Coronary artery (tissue), 2 donors: ENCODE measurements around the gene TRAPPC10.

ENCODE experiments used
- DNase-seq: peaks from one replicate; pipeline ENCODE4 v3.0.0-alpha.2; 2017; ENCODE audit warnings: low spot score
- H3K27ac ChIP-seq, 2 donors: fragments of 200-600 bp; sonication (generic); one replicate each; pipeline ENCODE4 v1.5.1; 2016 to 2019
- H3K4me3 ChIP-seq: fragments of 200-600 bp; sonication (generic); 2 replicates; pipeline ENCODE4 v1.5.1; 2016; ENCODE audit warnings: mild to moderate bottlenecking, moderate library complexity
- TF ChIP-seq, protein P1 (sequence below): fragments of 200-600 bp; sonication (generic); IDR thresholded peaks from one replicate; pipeline ENCODE4 v1.5.1; 2019; ENCODE audit warnings: antibody characterized with exemption

TRAPPC10 gene

DNA sequence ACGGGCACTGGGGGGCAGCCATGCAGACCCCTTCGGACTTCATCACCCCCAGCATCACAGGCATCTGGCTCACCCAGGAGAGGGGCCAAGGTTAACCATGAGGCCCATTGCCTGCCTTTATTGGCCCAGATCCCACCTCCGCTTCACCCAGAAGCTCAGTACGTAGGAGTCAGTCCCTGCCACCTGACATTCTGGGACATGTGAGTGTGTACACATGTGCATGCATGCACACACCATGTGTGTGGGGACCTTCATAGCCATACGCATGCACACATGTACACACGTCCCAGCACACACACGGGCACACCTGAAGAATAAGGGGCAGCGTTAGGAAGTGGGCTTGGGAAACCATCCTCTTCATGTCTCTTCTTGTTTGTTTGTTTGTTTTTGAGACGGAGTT, 24.1 kb upstream of the TRAPPC10 start:
- Histone ChIP-seq H3K4me3 (no peak overlapping the region), H3K27ac (no peak overlapping the region)
- TF ChIP-seq, protein P1, sequence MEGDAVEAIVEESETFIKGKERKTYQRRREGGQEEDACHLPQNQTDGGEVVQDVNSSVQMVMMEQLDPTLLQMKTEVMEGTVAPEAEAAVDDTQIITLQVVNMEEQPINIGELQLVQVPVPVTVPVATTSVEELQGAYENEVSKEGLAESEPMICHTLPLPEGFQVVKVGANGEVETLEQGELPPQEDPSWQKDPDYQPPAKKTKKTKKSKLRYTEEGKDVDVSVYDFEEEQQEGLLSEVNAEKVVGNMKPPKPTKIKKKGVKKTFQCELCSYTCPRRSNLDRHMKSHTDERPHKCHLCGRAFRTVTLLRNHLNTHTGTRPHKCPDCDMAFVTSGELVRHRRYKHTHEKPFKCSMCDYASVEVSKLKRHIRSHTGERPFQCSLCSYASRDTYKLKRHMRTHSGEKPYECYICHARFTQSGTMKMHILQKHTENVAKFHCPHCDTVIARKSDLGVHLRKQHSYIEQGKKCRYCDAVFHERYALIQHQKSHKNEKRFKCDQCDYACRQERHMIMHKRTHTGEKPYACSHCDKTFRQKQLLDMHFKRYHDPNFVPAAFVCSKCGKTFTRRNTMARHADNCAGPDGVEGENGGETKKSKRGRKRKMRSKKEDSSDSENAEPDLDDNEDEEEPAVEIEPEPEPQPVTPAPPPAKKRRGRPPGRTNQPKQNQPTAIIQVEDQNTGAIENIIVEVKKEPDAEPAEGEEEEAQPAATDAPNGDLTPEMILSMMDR = no peak
- DNase-seq = no peak

DNA sequence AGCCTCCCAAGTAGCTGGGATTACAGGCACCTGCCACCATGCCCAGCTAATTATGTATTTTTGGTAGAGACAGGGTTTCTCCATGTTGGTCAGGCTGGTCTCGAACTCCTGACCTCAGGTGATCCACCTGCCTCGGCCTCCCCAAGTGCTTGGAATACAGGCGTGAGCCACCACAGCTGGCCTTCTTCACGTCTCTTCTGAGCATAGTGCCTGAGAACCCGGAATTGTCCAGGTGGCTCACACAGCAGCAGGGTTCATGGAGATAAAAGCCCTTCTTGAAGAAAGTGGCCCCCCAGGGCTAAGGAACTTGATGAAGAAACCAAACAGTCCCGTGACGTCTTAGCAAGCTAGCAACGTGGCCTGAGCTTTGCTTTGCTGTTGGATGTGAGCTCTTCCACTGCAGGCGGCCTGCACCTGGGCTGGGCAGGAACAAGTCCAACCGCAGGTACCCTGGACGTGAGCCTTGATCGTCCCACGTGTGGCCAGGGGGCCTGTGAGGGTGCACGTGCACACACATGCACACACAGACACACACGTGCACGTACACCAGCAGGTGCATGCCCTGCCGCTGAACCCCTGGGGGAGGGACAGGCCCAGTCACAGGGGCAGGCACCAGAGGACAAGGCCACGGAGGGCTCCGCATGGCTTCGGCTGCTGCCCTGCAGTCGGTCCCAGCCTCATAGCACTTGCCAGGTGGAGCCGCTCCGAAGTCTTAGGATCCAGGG, 23.4 kb upstream of the TRAPPC10 start:
- TF ChIP-seq, protein P1 = no peak
- Histone ChIP-seq H3K4me3 (no peak overlapping the region), H3K27ac (no peak overlapping the region)
- no peak for DNase-seq

DNA sequence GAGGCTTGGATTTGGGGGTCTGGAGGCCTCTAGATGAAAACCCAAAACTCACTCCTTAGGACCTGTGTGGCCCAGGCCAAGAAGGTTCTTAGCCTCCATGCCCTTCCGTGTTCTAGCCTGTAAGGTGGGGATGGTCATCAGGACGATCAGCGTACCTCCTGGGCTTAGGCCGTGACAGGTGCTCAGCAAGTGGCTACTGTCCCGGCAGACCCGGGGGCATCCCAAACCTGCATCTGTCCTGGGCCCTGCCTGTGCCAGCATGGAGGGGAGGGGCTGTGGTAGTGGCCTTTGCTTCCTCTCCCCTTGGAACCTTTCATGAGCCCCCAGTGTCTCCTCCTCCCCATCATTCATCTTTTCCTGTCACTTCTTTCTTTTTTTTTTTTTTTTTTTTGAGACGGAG, 22.7 kb upstream of the TRAPPC10 start:
- DNase-seq = no peak
- H3K27ac ChIP-seq = no peak overlapping the region
- H3K4me3 ChIP-seq = no peak overlapping the region
- TF ChIP-seq, protein P1 = no peak

DNA sequence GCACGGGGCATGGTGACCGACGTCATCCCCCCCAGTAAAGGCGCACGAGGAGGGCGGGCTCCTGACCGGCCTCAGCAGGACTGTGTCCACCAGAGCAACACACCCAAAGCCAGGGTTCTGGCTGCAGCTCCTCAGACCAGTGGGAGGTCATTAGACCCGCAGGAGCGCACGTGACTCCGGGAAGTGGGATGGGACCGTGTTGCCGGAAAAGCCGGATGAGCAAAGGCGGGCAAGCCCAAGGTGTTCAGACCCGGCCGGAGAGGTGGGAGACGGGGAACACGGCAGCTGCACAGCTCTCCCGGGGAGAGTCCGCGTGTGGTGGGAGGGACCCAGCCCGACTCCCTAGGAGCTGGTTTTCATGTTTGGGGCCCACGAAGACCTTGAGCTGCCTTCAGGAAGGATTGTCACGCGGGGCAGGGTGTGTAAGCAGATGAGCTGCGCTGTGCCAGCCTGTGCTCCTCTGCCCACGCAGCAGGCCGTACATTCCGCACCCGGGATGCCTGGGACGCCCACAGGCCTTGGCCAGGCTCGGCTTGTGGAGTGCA, 20.6 kb upstream of the TRAPPC10 start:
- no peak for DNase-seq
- no peak overlapping the region for H3K4me3 ChIP-seq
- H3K27ac ChIP-seq = no peak overlapping the region
- TF ChIP-seq, protein P1 = no peak

DNA sequence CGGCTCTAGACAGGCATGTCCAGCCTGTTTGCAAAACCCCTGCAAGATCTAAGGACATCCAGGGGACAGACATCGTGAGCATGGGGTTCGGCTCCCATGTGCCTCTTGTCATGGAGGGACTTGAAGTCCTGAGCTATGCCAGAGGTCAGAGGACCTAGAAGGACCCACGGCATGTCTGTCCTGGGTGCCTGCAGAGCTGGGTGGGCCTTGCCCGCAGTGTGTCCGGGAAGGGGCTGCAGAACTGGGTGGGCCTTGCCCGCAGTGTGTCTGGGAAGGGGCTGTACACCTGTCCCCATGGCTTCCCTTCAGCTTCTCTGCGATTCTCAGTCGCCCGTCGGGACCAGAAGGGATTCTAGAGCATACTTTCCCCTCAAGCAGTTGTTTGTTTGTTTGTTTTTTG, 20.0 kb upstream of the TRAPPC10 start:
- TF ChIP-seq, protein P1 = no peak
- no peak for DNase-seq
- H3K4me3 ChIP-seq = no peak overlapping the region
- H3K27ac ChIP-seq = no peak overlapping the region

DNA sequence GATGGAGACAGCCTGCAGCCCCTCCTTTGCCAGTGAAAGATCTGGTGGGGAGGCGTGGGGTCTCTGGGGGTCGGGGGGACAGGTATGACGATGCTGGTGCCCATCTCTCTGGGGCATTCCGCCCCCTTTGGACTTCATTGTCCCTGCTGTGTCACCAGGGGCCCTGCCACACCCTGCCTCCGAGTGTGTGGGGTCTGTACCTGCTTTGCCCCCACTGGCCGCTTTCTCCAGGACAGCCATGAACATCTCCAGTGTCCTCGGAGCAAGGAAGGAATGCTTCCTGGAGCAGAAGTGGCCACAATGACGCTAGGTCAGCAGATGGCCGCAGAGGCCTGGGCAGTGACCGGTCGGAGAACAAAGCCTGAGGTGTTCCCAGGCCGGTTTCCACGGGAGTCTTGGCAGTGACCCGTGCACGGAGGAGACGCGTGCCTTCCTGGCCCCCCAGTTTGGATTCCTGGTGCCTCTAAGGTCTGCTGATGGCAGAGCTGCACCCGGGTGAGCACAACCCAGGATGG, 18.6 kb upstream of the TRAPPC10 start:
- Histone ChIP-seq H3K4me3 (no peak overlapping the region), H3K27ac (no peak overlapping the region)
- TF ChIP-seq, protein P1 = no peak
- DNase-seq = no peak

DNA sequence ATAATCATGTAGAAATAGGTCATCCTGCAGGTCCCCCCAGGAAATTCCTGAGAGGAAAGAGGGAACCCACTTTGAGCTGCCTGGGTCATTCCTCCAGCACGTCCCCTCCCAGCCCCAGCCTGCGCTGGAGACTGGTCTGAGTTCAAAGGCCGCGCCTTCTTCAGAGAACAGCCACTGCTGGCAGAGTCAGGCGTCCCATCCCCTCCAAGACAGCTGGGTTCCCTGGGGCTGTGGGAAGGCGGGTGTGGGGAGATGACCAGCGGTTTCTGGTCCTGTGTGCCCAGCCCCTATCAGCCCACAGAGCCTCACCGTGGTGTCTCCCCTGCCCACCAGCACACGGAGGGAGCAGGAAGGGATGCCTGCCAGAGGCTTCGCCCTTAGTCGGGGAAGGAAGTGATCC, 18.0 kb upstream of the TRAPPC10 start:
- TF ChIP-seq, protein P1 = no peak
- Histone ChIP-seq H3K4me3 (no peak overlapping the region), H3K27ac (no peak overlapping the region)
- DNase-seq = no peak
